Astrocyte (in vitro differentiated cells and primary cell): ENCODE data around the gene RUFY1. TPM values are rescaled to one million over a fixed set of nuclear protein-coding genes. Genes with fewer than 3 reads are reported as not detected.

Source experiments
- DNase-seq: peaks from one replicate; pipeline ENCODE4 v3.0.0-alpha.2; 2010; ENCODE audit warnings: low read depth
- FAIRE-seq: peaks from 2 replicates; lab custom pipeline; 2011; peaks lifted over from hg19 to GRCh38; lab: Jason Lieb, UNC
- H2AFZ ChIP-seq: 2 replicates; pipeline ENCODE4 v1.6.0; 2012; ENCODE audit warnings: low read depth, low read length, inconsistent platforms
- H3K27ac ChIP-seq: 2 replicates; pipeline ENCODE4 v1.5.1; 2011; ENCODE audit warnings: low read depth, low read length, inconsistent platforms
- H3K27me3 ChIP-seq: 2 replicates; pipeline ENCODE4 v1.6.0; 2011; ENCODE audit warnings: low read length, inconsistent platforms; ENCODE audit not compliant: insufficient read depth
- H3K36me3 ChIP-seq: 2 replicates; pipeline ENCODE4 v1.5.1; 2011; ENCODE audit warnings: low read length, inconsistent platforms; ENCODE audit not compliant: insufficient read depth
- H3K4me1 ChIP-seq: 2 replicates; pipeline ENCODE4 v1.5.1; 2011; ENCODE audit warnings: low read length, inconsistent platforms; ENCODE audit not compliant: insufficient read depth
- H3K4me2 ChIP-seq: 2 replicates; pipeline ENCODE4 v1.6.0; 2012; ENCODE audit warnings: low read length, inconsistent platforms
- H3K4me3 ChIP-seq: 2 replicates; pipeline ENCODE4 v1.5.1; 2011; ENCODE audit warnings: low read depth, mild to moderate bottlenecking, low read length, inconsistent platforms; ENCODE audit not compliant: insufficient read depth
- H3K79me2 ChIP-seq: 2 replicates; pipeline ENCODE4 v1.6.0; 2012; ENCODE audit warnings: mild to moderate bottlenecking, low read length, inconsistent platforms; ENCODE audit not compliant: insufficient read depth
- H3K9ac ChIP-seq: 2 replicates; pipeline ENCODE4 v1.6.0; 2012; ENCODE audit warnings: mild to moderate bottlenecking, low read length, inconsistent platforms
- H3K9me3 ChIP-seq: 2 replicates; pipeline ENCODE4 v1.5.1; 2012; ENCODE audit warnings: low read depth, mild to moderate bottlenecking, low read length, inconsistent platforms; ENCODE audit not compliant: insufficient read depth
- H4K20me1 ChIP-seq: 2 replicates; pipeline ENCODE4 v1.6.0; 2012; ENCODE audit warnings: low read length, inconsistent platforms; ENCODE audit not compliant: insufficient read depth
- H3K27ac Mint-ChIP-seq: one replicate; pipeline ENCODE4 v1.8.0; 2021; ENCODE audit warnings: mild to moderate bottlenecking, mixed read lengths; ENCODE audit not compliant: unreplicated experiment
- H3K27me3 Mint-ChIP-seq: one replicate; pipeline ENCODE4 v1.8.0; 2021; ENCODE audit warnings: low read depth, mixed read lengths; ENCODE audit not compliant: unreplicated experiment
- H3K36me3 Mint-ChIP-seq: one replicate; pipeline ENCODE4 v1.8.0; 2021; ENCODE audit warnings: low read depth, mixed read lengths; ENCODE audit not compliant: unreplicated experiment
- H3K4me1 Mint-ChIP-seq: one replicate; pipeline ENCODE4 v1.8.0; 2021; ENCODE audit warnings: low read depth, mixed read lengths; ENCODE audit not compliant: unreplicated experiment
- H3K4me3 Mint-ChIP-seq: one replicate; pipeline ENCODE4 v1.8.0; 2021; ENCODE audit warnings: mild to moderate bottlenecking, moderate library complexity, mixed read lengths; ENCODE audit not compliant: unreplicated experiment
- H3K9me3 Mint-ChIP-seq: one replicate; pipeline ENCODE4 v1.8.0; 2021; ENCODE audit warnings: mild to moderate bottlenecking, mixed read lengths; ENCODE audit not compliant: unreplicated experiment
- EZH2 ChIP-seq: IDR thresholded peaks from 2 replicates; pipeline ENCODE4 v1.6.1; 2012; ENCODE audit warnings: mild to moderate bottlenecking, low read length, inconsistent platforms; ENCODE audit not compliant: insufficient read depth
- total RNA-seq: library from RNA; stranded (reverse); gene quantifications from 2 replicates; pipeline ENCODE4 v1.2.1, GENCODE V29; 2021
- TF ChIP-seq, protein P1 (sequence below): IDR thresholded peaks from 2 replicates; pipeline ENCODE4 v1.5.1; 2011; ENCODE audit warnings: low read depth, mild to moderate bottlenecking, inconsistent platforms, low read length, moderate library complexity; ENCODE audit not compliant: insufficient read depth

RUFY1 gene
- total RNA-seq, 1 donor from 2014 or later: 34.1 TPM

DNA sequence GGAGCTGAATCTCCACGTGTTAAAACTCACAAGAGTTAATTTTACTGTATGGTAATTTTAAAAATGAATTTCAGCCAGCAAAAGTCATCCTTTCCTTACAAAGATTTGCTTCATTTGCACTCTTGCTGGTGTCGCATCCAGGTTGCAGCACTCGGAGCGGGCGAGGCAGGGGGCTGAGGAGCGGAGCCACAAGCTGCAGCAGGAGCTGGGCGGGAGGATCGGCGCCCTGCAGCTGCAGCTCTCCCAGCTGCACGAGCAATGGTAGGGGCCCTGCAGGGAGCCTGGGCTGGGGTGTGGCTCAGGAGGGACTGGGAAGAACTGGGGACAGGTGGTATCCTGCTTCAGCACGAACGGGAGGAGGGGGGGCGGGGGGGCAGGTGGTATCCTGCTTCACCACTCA, 46.1 kb downstream of the RUFY1 start:
- H3K27ac ChIP-seq: no peak overlapping the region
- H3K4me1 ChIP-seq: peaks cover 5% of the 10 kb centered on the region
- Mint-ChIP-seq H3K27ac (no peak overlapping the region), H3K36me3 (peaks cover 24% of the 10 kb centered on the region), H3K9me3 (no peaks in the 10 kb centered on the region), H3K4me3 (no peak overlapping the region), H3K27me3 (no peaks in the 10 kb centered on the region), H3K4me1 (no peaks in the 10 kb centered on the region)
- FAIRE-seq (no peak), DNase-seq (no peak)
- H4K20me1 ChIP-seq: no peaks in the 10 kb centered on the region
- H3K79me2 ChIP-seq: no peaks in the 10 kb centered on the region
- peaks cover 40% of the 10 kb centered on the region for H3K36me3 ChIP-seq
- no peak overlapping the region for H3K4me3 ChIP-seq
- H3K4me2 ChIP-seq: no peak overlapping the region
- no peak overlapping the region for H2AFZ ChIP-seq
- H3K9me3 ChIP-seq: no peaks in the 10 kb centered on the region
- no peak for TF ChIP-seq EZH2
- TF ChIP-seq, protein P1, sequence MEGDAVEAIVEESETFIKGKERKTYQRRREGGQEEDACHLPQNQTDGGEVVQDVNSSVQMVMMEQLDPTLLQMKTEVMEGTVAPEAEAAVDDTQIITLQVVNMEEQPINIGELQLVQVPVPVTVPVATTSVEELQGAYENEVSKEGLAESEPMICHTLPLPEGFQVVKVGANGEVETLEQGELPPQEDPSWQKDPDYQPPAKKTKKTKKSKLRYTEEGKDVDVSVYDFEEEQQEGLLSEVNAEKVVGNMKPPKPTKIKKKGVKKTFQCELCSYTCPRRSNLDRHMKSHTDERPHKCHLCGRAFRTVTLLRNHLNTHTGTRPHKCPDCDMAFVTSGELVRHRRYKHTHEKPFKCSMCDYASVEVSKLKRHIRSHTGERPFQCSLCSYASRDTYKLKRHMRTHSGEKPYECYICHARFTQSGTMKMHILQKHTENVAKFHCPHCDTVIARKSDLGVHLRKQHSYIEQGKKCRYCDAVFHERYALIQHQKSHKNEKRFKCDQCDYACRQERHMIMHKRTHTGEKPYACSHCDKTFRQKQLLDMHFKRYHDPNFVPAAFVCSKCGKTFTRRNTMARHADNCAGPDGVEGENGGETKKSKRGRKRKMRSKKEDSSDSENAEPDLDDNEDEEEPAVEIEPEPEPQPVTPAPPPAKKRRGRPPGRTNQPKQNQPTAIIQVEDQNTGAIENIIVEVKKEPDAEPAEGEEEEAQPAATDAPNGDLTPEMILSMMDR: no peak
- no peak overlapping the region for H3K9ac ChIP-seq
- H3K27me3 ChIP-seq: no peaks in the 10 kb centered on the region

GRCh38 chr5:179599100-179599499, 48.7 kb downstream of the RUFY1 start:
- Mint-ChIP-seq H3K4me3 (no peak overlapping the region), H3K36me3 (peaks cover 28% of the 10 kb centered on the region), H3K9me3 (no peaks in the 10 kb centered on the region), H3K27ac (no peak overlapping the region), H3K27me3 (no peaks in the 10 kb centered on the region), H3K4me1 (no peaks in the 10 kb centered on the region)
- H3K27ac ChIP-seq: no peak overlapping the region
- H2AFZ ChIP-seq: no peak overlapping the region
- no peaks in the 10 kb centered on the region for H3K9me3 ChIP-seq
- FAIRE-seq: no peak
- H3K9ac ChIP-seq: no peak overlapping the region
- TF ChIP-seq, protein P1: no peak
- no peak for TF ChIP-seq EZH2
- H3K4me2 ChIP-seq: no peak overlapping the region
- no peak for DNase-seq
- H3K27me3 ChIP-seq: no peaks in the 10 kb centered on the region
- H3K36me3 ChIP-seq: peaks cover 31% of the 10 kb centered on the region
- H3K79me2 ChIP-seq: no peaks in the 10 kb centered on the region
- H3K4me1 ChIP-seq: peaks cover 5% of the 10 kb centered on the region
- H3K4me3 ChIP-seq: no peak overlapping the region
- H4K20me1 ChIP-seq: peaks cover 2% of the 10 kb centered on the region

DNA sequence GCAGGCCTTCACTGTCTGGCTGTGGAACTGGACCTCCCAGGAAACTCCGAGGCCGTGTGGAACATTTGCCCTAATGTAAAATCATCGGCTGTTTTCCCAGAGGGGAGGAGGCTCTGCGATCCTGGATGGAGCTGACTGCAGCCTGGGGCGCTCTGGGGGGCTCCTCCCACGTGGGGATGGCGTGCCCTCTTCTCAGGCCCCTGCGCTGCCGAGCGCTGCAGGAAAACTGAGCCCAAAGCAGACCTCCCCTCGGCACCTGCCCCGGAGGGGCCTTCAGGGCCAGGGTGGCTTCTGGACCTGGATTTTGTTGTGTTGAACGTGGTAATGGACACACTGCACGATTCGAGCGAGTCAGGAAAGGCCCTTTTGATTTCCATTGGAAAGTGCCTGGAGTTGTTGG, 49.2 kb downstream of the RUFY1 start:
- DNase-seq: no peak
- Mint-ChIP-seq H3K9me3 (no peaks in the 10 kb centered on the region), H3K27me3 (no peaks in the 10 kb centered on the region), H3K36me3 (peaks cover 28% of the 10 kb centered on the region), H3K4me3 (no peak overlapping the region), H3K27ac (no peak overlapping the region), H3K4me1 (no peaks in the 10 kb centered on the region)
- H3K27ac ChIP-seq: no peak overlapping the region
- no peak overlapping the region for H2AFZ ChIP-seq
- no peaks in the 10 kb centered on the region for H3K79me2 ChIP-seq
- no peak overlapping the region for H3K4me2 ChIP-seq
- H3K4me3 ChIP-seq: no peak overlapping the region
- H3K9me3 ChIP-seq: no peaks in the 10 kb centered on the region
- no peak overlapping the region for H3K9ac ChIP-seq
- H3K4me1 ChIP-seq: peaks cover 5% of the 10 kb centered on the region
- peaks cover 28% of the 10 kb centered on the region for H3K36me3 ChIP-seq
- H3K27me3 ChIP-seq: no peaks in the 10 kb centered on the region
- no peak for TF ChIP-seq EZH2
- TF ChIP-seq, protein P1: no peak
- peaks cover 7% of the 10 kb centered on the region for H4K20me1 ChIP-seq
- no peak for FAIRE-seq
